Central memory CD8-positive, alpha-beta T cell (primary cell): Measurements from ENCODE around the gene FOXN3.
"Not testable (repeated sequence)": the region's sequence is repeated elsewhere in the genome, so short reads cannot be mapped to it uniquely, and the experiment has no call there.

ENCODE experiments used
- ATAC-seq: fragments of 150-1000 bp; cut with Tn5 transposase; replicated peaks from 2 replicates; pipeline ENCODE4 v1.10.0; 2022; ENCODE audit warnings: mild to moderate bottlenecking, moderate FRiP score, moderate number of reproducible peaks; ENCODE audit not compliant: poor library complexity, severe bottlenecking; ENCODE audit errors: extremely low read depth
- DNase-seq, 2 donors: peaks; one replicate each; pipeline ENCODE4 v3.0.0; 2021; ENCODE audit warnings: low spot score in 2 of 2
- H3K27ac Mint-ChIP-seq: one replicate; pipeline ENCODE4 v1.8.0; 2022; ENCODE audit warnings: low read depth, mild to moderate bottlenecking, moderate library complexity, mixed read lengths
- H3K27me3 Mint-ChIP-seq: one replicate; pipeline ENCODE4 v1.8.0; 2022; ENCODE audit warnings: mixed read lengths
- H3K36me3 Mint-ChIP-seq: one replicate; pipeline ENCODE4 v1.8.0; 2022; ENCODE audit warnings: mild to moderate bottlenecking, moderate library complexity, mixed read lengths; ENCODE audit not compliant: insufficient read depth
- H3K4me1 Mint-ChIP-seq: one replicate; pipeline ENCODE4 v1.8.0; 2022; ENCODE audit warnings: mixed read lengths
- H3K4me3 Mint-ChIP-seq: one replicate; pipeline ENCODE4 v1.8.0; 2022; ENCODE audit warnings: mild to moderate bottlenecking, moderate library complexity, mixed read lengths
- H3K9me3 Mint-ChIP-seq: one replicate; pipeline ENCODE4 v1.8.0; 2022; ENCODE audit warnings: mixed read lengths

The FOXN3 gene

GRCh38 chr14:89167705-89168104 lies 249.3 kb downstream of the FOXN3 start:
- ATAC-seq, result no peak
- no peaks in the 10 kb centered on the region for H3K9me3 Mint-ChIP-seq
- H3K27me3 Mint-ChIP-seq, result no peaks in the 10 kb centered on the region
- H3K27ac Mint-ChIP-seq, result peak overlapping the region; percentile 11
- H3K4me3 Mint-ChIP-seq, result no peak overlapping the region
- peaks cover 18% of the 10 kb centered on the region for H3K36me3 Mint-ChIP-seq
- no peak for DNase-seq
- peaks cover 26% of the 10 kb centered on the region for H3K4me1 Mint-ChIP-seq

- Mint-ChIP-seq H3K9me3 (no peaks in the 10 kb centered on the region), H3K27me3 (no peaks in the 10 kb centered on the region), H3K4me1 (peaks cover 26% of the 10 kb centered on the region), H3K36me3 (peaks cover 28% of the 10 kb centered on the region), H3K4me3 (no peak overlapping the region), H3K27ac (no peak overlapping the region)
- ATAC-seq (no peak), DNase-seq (no peak)
Measured at GRCh38 chr14:89166633-89167032, 250.4 kb downstream of the FOXN3 start.

GRCh38 chr14:89165189-89166181 lies 251.5 kb downstream of the FOXN3 start:
- peak overlapping the region; percentile 74 for H3K27ac Mint-ChIP-seq
- no peak for DNase-seq
- H3K4me3 Mint-ChIP-seq, result peak overlapping the region; percentile 53
- H3K4me1 Mint-ChIP-seq, result peaks cover 26% of the 10 kb centered on the region
- no peaks in the 10 kb centered on the region for H3K27me3 Mint-ChIP-seq
- H3K36me3 Mint-ChIP-seq, result peaks cover 36% of the 10 kb centered on the region
- peak; percentile 52 for ATAC-seq
- H3K9me3 Mint-ChIP-seq, result no peaks in the 10 kb centered on the region

GRCh38 chr14:89164168-89165073 lies 252.6 kb downstream of the FOXN3 start:
- peaks cover 26% of the 10 kb centered on the region for H3K4me1 Mint-ChIP-seq

GRCh38 chr14:89163031-89163636 lies 253.9 kb downstream of the FOXN3 start:
- no peak for ATAC-seq
- Mint-ChIP-seq H3K9me3 (no peaks in the 10 kb centered on the region), H3K4me1 (peaks cover 26% of the 10 kb centered on the region), H3K4me3 (no peak overlapping the region), H3K27ac (no peak overlapping the region), H3K27me3 (no peaks in the 10 kb centered on the region), H3K36me3 (peaks cover 44% of the 10 kb centered on the region)
- DNase-seq, result no peak

More at GRCh38 chr14:89164168-89165073, 252.6 kb downstream of the FOXN3 start:
- no peaks in the 10 kb centered on the region for H3K27me3 Mint-ChIP-seq
- peaks cover 43% of the 10 kb centered on the region for H3K36me3 Mint-ChIP-seq
- H3K4me3 Mint-ChIP-seq, result peak overlapping the region; percentile 53
- no peaks in the 10 kb centered on the region for H3K9me3 Mint-ChIP-seq
- DNase-seq, result no peak
- H3K27ac Mint-ChIP-seq, result peak overlapping the region; percentile 74
- ATAC-seq, result no peak

GRCh38 chr14:89162586-89162985 lies 254.4 kb downstream of the FOXN3 start:
- H3K4me1 Mint-ChIP-seq, result peaks cover 22% of the 10 kb centered on the region
- no peak for DNase-seq
- no peak overlapping the region for H3K27ac Mint-ChIP-seq
- no peak overlapping the region for H3K4me3 Mint-ChIP-seq
- H3K36me3 Mint-ChIP-seq, result peaks cover 39% of the 10 kb centered on the region
- no peaks in the 10 kb centered on the region for H3K27me3 Mint-ChIP-seq
- no peak for ATAC-seq
- H3K9me3 Mint-ChIP-seq, result no peaks in the 10 kb centered on the region

- Mint-ChIP-seq H3K27me3 (no peaks in the 10 kb centered on the region), H3K4me1 (peaks cover 12% of the 10 kb centered on the region), H3K4me3 (no peak overlapping the region), H3K36me3 (peaks cover 47% of the 10 kb centered on the region), H3K9me3 (no peaks in the 10 kb centered on the region), H3K27ac (no peak overlapping the region)
- no peak for DNase-seq
- no peak for ATAC-seq
Measured at GRCh38 chr14:89160437-89160836, 256.6 kb downstream of the FOXN3 start.

- Mint-ChIP-seq H3K27ac (no peak overlapping the region), H3K27me3 (no peaks in the 10 kb centered on the region), H3K4me3 (no peak overlapping the region), H3K4me1 (no peaks in the 10 kb centered on the region), H3K9me3 (no peaks in the 10 kb centered on the region), H3K36me3 (peaks cover 46% of the 10 kb centered on the region)
- no peak for ATAC-seq
- DNase-seq, result no peak
Measured at GRCh38 chr14:89158701-89159100, 258.3 kb downstream of the FOXN3 start.

GRCh38 chr14:89158104-89158503 lies 258.9 kb downstream of the FOXN3 start:
- H3K9me3 Mint-ChIP-seq, DNase-seq, H3K27ac Mint-ChIP-seq, H3K4me3 Mint-ChIP-seq, ATAC-seq, H3K4me1 Mint-ChIP-seq, H3K27me3 Mint-ChIP-seq: not testable (repeated sequence)
- peaks cover 44% of the 10 kb centered on the region for H3K36me3 Mint-ChIP-seq

GRCh38 chr14:89155491-89155890 lies 261.5 kb downstream of the FOXN3 start:
- Mint-ChIP-seq H3K9me3 (peaks cover 5% of the 10 kb centered on the region), H3K4me1 (no peaks in the 10 kb centered on the region), H3K4me3 (no peak overlapping the region), H3K27me3 (no peaks in the 10 kb centered on the region), H3K27ac (no peak overlapping the region), H3K36me3 (peaks cover 21% of the 10 kb centered on the region)
- ATAC-seq, result no peak
- no peak for DNase-seq

- ATAC-seq, H3K4me1 Mint-ChIP-seq, H3K9me3 Mint-ChIP-seq, DNase-seq, H3K4me3 Mint-ChIP-seq, H3K27me3 Mint-ChIP-seq, H3K27ac Mint-ChIP-seq: not testable (repeated sequence)
- peaks cover 12% of the 10 kb centered on the region for H3K36me3 Mint-ChIP-seq
Measured at GRCh38 chr14:89151693-89152092, 265.3 kb downstream of the FOXN3 start.

GRCh38 chr14:89146274-89146673 lies 270.8 kb downstream of the FOXN3 start:
- Mint-ChIP-seq H3K4me3 (no peak overlapping the region), H3K9me3 (no peaks in the 10 kb centered on the region), H3K27me3 (peaks cover 33% of the 10 kb centered on the region), H3K4me1 (no peaks in the 10 kb centered on the region), H3K27ac (no peak overlapping the region), H3K36me3 (peaks cover 3% of the 10 kb centered on the region)
- ATAC-seq (no peak), DNase-seq (no peak)
